ENCODE measurements around the gene FGA.
A peak's percentile ranks its signal among the peaks of the same experiment; 100 is the strongest.

Gene FGA

GRCh38 chr4:154578919-154579318 lies 11.6 kb downstream of the FGA start:
- no peak for DNase-seq

- no peak for DNase-seq
These were observed 13.2 kb downstream of the FGA start for GRCh38 chr4:154577324-154577723.

- DNase-seq = no peak
These were observed 16.2 kb downstream of the FGA start for GRCh38 chr4:154574311-154574710.

GRCh38 chr4:154573190-154573870 lies 17.2 kb downstream of the FGA start:
- DNase-seq = no peak

- DNase-seq = no peak
These were observed 21.0 kb downstream of the FGA start for GRCh38 chr4:154569584-154569983.

GRCh38 chr4:154569028-154569427 lies 21.5 kb downstream of the FGA start:
- DNase-seq = no peak

GRCh38 chr4:154566639-154567204 lies 23.8 kb downstream of the FGA start:
- DNase-seq = no peak

GRCh38 chr4:154565704-154566103 lies 24.8 kb downstream of the FGA start:
- no peak for DNase-seq

- no peak for DNase-seq
These were observed 26.2 kb downstream of the FGA start for GRCh38 chr4:154564311-154564710.

- no peak for DNase-seq
These were observed 27.8 kb downstream of the FGA start, which contains the start of gene FGB for GRCh38 chr4:154562697-154563254. FGB (plus strand) TSS chr4:154563011; CDS start chr4:154563019, 8 bp downstream.

- DNase-seq = no peak
These were observed 29.7 kb downstream of the FGA start for GRCh38 chr4:154560824-154561231.

GRCh38 chr4:154560419-154560801 lies 30.1 kb downstream of the FGA start:
- DNase-seq = no peak

GRCh38 chr4:154559494-154560418 lies 30.8 kb downstream of the FGA start:
- peak; percentile 15 for DNase-seq

- no peak for DNase-seq
These were observed 31.4 kb downstream of the FGA start for GRCh38 chr4:154559141-154559493.

GRCh38 chr4:154551872-154552686 lies 38.5 kb downstream of the FGA start:
- DNase-seq = peak; percentile 83

- DNase-seq = peak; percentile 97
These were observed 40.4 kb downstream of the FGA start, which contains the start of gene PLRG1 for GRCh38 chr4:154549894-154550790. PLRG1 (minus strand) TSS chr4:154550400; CDS start chr4:154550308, 92 bp downstream.

- no peak for DNase-seq
These were observed 44.9 kb downstream of the FGA start for GRCh38 chr4:154545689-154546088.

- DNase-seq = no peak
These were observed 48.2 kb downstream of the FGA start for GRCh38 chr4:154542271-154542879.

Measured in CD4-positive, alpha-beta T cell treated with Interleukin-10 for 1 hour (primary cell).